GM19463 (cell line): ENCODE results near the gene GPR137.
A peak's percentile ranks its signal among the peaks of the same experiment; 100 is the strongest.

Source experiments
- ATAC-seq: cut with Tn5 transposase; IDR thresholded peaks from one replicate; pipeline ENCODE4 v1.9.1; 2021; ENCODE audit warnings: mild to moderate bottlenecking, moderate library complexity; ENCODE audit not compliant: unreplicated experiment

GPR137 gene

GRCh38 chr11:64284048-64284961 is 1.3 kb upstream of the GPR137 start, which contains the start of gene BAD:
Gene BAD, minus strand, starts transcription at chr11:64284665. Its CDS starts 297 bp downstream, at chr11:64284368.
- peak; percentile 79 for ATAC-seq

DNA sequence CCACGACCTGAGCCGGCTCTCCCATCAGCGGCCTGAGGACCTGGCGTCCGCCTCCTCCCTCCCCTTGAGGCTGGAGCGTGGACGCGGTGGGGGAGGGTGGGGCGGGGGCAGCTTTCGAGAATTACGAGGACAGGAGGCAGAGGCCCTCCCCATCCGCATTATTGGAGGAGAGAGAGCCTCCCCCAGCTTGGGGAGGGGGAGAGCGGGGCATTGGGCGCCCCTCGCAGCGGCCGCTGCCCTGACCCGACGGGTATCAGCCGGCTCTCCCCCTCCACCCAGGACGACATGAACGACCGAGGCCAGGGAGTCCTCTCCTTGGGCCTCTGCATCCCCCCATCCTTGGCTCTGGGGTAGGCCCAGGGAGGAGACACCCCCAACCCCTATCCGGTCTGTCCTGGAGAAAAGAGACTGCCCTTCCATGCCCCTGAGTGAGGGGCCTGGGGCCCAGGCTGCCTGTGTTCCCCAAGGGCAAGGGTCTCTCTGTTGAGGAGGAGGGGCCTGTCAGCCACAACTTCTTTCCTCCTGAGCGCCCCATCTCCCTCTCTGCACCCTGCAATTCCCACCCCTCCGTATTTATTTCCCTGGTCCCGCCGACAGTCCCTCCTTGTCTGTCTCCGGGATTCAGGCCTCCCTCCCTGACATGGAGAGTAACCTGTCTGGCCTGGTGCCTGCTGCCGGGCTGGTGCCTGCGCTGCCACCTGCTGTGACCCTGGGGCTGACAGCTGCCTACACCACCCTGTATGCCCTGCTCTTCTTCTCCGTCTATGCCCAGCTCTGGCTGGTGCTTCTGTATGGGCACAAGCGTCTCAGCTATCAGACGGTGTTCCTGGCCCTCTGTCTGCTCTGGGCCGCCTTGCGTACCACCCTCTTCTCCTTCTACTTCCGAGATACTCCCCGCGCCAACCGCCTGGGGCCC is 495 bp downstream of the GPR137 start:
- no peak for ATAC-seq

GRCh38 chr11:64286801-64287159 is 1.1 kb downstream of the GPR137 start:
- no peak for ATAC-seq

DNA sequence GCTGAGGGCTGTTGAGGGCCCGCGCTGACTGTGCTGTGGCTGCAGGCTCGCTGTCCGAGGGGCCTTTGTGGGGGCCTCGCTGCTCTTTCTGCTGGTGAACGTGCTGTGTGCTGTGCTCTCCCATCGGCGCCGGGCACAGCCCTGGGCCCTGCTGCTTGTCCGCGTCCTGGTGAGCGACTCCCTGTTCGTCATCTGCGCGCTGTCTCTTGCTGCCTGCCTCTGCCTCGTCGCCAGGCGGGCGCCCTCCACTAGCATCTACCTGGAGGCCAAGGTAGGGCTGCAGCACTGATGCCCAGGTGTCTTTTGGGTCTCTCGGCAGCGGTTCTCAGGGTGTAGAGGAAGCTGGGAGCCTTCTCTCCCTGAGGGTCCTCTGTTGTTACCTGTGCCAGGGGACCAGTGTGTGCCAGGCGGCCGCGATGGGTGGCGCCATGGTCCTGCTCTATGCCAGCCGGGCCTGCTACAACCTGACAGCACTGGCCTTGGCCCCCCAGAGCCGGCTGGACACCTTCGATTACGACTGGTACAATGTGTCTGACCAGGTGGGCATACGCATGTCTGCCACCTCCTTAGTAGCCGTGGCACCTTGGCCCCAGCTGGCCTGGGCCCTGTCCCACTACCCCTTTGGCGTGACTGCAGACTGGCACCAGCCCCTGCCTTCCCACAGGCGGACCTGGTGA is 2.2 kb downstream of the GPR137 start:
- ATAC-seq, result no peak

DNA sequence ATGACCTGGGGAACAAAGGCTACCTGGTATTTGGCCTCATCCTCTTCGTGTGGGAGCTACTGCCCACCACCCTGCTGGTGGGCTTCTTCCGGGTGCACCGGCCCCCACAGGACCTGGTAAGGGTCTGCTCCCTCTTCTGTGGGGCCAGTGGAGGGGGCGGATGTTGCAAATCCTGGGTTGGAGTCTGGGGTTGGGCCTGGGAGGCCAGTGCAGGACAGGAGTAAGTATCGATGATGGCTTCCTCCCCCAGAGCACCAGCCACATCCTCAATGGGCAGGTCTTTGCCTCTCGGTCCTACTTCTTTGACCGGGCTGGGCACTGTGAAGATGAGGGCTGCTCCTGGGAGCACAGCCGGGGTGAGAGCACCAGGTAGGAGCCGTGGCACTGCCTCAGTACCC is 2.7 kb downstream of the GPR137 start:
- no peak for ATAC-seq

- ATAC-seq, result no peak
These were observed 3.4 kb downstream of the GPR137 start for GRCh38 chr11:64289002-64289564.

DNA sequence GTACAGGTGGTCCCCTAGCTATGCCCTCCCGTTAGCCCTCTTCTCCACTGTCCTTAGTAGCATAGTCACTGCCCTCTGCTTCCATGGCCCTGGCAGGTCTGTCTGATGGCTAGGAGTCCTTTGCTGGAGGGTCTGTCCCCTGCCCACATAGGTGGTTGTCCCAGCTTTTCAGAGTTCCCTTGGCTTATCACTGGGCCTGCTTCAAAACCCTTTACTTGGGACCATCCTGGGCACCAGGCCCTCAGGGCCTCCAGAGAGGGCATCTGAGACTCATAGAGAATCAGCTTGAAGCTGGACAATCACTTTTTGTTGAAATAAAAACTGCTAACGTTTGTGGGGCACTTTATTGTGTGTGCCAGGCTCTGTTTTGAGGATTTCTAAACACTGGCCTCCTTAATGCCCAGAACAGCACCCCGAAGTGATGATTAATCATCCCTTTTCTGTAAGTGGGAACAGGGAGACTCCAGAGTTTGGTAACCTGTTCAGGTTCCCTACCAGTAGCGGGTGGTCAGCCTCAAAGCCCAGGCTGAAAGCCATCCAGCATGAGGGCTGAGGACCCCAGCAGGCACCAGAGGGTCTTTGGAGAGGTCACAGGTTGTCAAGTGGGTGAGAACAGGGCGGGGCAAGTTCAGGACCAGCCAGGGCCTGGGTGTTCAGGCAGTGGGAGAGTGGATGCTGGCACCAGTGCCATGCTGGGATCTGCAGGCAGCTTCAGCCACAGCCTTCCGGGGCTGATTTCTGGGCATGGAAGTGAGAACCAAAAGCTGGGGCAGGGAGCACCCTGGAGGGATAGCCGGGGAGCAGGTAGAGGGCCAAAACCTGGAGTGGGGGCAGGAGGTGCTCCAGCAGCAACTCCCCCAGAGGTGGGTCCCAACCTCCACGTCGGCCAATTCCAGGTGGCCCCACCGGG is 5.0 kb downstream of the GPR137 start:
- ATAC-seq, result no peak

DNA sequence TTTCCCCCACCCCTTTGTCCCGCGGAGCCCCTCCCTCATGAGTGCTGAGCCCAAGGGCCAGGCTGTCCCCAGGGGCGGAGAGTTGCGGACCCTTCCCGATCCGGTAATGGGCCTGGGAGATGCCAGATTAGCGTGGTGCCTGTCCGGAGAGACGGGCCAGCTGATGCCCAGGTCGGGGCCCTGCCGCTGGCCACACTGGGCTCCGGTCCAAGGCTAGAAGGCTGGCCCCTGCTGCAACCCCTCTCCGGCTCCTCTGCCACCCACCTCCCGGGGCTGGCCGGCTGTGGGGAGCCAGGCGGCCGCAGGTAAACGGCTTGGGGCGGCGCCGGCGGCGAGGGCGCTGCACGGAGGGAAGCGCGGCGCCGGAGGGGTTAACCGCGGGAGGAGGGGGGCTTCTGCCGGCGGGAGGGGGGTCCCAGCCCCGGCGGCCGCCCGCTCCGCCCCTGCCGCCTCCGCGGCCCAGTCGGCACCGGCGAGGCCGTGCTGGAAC is 5.7 kb downstream of the GPR137 start, which contains the start of gene KCNK4:
TSS of gene KCNK4 (plus strand) at position 41 of the 490 bp plus-strand sequence. CDS start 1,717 bp downstream, outside the sequence.
- ATAC-seq, result no peak

DNA sequence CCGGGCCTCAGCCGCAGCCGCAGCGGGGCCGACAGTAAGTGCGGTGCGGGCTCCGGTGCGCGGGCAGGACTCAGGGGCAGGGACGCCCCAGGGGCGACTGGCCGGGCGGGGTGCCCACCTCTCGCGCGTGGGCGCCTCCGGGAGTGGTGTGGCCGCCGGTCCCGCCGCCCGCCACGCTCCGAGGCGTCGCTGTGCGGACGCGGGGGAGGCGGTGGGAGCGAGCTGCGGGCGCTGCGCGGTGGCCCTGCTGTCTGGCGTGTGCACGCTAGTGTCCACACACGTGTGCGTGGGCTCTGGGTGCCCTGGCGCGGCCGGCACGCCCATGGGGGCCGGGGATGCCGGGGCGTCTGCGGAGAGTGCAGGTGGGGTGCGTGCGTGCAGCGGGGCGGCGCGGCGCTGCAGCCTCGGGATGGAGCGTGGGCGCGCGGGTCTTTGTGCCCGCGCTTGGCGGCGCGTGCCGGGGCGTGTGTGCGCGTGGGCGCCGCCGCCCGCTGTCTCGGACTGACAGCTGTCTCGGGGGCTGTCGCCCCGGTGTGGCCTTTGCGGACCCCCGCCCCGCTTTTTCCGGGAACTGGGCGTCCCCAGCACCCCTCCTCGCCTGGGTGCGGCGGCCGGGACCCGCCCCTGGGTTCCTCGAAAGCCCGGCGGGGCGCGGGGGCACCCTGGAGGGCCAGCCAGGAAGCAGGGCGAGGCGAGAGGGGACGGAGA is 6.3 kb downstream of the GPR137 start:
- no peak for ATAC-seq

DNA sequence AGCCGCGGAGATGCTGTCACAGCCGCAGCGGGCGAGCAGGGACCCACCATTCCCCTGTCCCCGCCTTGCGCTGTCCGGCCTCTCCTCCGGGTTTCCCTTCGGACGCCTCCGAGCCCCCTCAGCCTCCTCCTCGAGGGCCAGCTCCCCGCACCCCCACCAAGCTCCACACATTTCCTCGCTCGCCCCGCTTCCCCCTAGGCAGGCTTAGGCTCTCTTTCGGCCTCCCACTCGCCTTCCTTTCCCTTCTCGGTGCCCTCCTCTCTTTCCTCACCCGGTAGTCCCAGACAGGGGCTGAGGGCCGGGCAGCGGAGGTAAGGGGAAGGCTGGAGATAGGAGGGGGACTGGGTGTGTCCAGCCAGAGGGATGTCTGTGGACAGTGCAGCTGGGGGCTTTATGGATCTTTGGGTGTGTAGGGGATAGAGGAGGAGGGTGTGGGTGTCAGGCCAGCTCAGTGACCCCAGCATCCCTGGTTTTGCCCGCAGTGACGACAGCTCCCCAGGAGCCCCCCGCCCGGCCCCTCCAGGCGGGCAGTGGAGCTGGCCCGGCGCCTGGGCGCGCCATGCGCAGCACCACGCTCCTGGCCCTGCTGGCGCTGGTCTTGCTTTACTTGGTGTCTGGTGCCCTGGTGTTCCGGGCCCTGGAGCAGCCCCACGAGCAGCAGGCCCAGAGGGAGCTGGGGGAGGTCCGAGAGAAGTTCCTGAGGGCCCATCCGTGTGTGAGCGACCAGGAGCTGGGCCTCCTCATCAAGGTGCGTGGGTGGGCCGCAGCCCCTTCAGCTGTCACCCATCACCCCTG is 7.0 kb downstream of the GPR137 start:
- ATAC-seq, result no peak

DNA sequence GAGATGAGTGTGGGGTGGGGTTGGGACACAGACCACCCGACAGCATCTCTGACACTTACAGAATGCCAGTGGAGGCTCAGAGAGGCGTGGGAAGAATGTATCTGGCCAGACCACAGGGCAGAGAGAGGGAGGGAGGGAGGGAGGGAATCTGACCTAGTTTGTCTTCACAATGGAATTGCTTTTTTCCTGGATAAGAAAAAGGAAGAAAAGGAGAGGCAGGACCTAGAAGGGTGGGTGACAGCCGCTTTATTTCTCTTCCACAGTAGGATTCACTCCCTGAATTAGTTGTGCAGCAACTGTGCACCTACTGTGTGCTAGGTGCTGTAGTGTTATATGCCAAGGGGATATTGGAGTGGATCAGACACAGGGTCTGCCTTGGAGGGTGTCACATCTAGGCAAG is 9.1 kb downstream of the GPR137 start:
- ATAC-seq, result no peak

DNA sequence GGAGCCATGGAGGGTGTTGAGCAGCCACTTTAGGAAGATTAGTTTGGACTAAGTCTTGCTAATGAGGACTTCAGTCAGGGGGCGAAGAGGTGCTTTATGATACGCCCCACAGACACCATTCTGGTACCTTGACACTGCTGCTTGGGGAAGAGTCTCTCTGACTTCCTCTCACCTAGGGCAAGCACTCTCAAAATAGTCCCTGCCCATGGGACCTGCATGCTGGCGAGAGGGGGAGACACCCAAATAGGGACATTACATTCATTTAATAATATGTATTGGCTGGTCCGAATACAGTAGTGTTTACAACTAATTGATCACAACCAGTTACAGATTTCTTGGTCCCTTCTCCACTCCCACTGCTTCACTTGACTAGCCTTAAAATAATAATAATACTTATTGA is 10.1 kb downstream of the GPR137 start:
- no peak for ATAC-seq

DNA sequence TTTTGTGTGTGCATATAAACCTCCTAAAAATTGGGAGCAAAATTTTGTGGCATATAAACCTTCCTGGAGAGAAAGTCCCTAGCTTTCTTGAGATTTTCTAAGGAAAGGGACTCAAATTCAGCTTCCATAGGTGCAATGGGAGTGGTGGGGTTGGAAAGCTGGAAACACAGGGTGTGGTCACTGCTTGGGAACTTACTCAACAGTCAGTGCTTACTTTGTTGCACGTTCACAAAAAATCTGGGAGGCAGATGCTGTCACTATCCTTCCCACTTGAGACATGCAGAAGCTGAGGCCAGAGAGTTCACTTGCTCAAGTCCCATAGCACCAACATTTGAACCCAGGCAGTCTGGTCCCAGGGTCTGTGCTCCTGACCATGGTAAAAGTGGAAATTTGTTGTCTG is 10.6 kb downstream of the GPR137 start:
- ATAC-seq, result no peak

GRCh38 chr11:64296830-64297698 is 11.4 kb downstream of the GPR137 start:
- no peak for ATAC-seq

DNA sequence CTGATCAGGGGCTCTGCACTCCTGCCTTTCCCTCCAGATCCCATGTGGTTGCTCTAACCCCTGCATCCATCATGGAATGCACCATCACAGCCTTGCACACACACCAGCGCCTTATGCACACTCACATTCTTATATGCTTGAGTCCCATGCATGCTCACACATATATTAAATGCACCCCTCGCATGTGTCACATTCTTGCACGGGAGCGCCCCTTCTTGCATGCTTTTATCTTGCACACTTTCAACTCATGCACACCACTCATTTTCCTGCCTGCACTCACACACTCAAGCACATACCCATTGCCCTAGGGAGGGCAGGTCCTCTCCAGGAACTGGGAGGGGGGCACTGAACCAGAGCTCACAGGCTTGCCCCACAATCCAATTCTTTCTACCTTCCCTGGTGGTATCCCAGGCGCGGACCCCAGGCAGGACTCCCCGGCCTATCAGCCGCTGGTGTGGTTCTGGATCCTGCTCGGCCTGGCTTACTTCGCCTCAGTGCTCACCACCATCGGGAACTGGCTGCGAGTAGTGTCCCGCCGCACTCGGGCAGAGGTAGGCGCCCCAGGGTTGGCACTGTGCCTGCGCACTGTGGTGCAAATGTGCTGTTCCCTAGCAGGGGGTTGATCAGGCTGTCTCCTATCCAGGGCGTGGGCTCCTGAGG is 12.2 kb downstream of the GPR137 start:
- no peak for ATAC-seq

- ATAC-seq, result no peak
These were observed 13.6 kb downstream of the GPR137 start for GRCh38 chr11:64298966-64299846.
